Fibroblast of skin of right biceps (primary cell): ENCODE results near the gene GPR55.

Source experiments
- DNase-seq: peaks from one replicate; pipeline ENCODE4 v3.0.0-alpha.2; 2013

GPR55 gene

DNA sequence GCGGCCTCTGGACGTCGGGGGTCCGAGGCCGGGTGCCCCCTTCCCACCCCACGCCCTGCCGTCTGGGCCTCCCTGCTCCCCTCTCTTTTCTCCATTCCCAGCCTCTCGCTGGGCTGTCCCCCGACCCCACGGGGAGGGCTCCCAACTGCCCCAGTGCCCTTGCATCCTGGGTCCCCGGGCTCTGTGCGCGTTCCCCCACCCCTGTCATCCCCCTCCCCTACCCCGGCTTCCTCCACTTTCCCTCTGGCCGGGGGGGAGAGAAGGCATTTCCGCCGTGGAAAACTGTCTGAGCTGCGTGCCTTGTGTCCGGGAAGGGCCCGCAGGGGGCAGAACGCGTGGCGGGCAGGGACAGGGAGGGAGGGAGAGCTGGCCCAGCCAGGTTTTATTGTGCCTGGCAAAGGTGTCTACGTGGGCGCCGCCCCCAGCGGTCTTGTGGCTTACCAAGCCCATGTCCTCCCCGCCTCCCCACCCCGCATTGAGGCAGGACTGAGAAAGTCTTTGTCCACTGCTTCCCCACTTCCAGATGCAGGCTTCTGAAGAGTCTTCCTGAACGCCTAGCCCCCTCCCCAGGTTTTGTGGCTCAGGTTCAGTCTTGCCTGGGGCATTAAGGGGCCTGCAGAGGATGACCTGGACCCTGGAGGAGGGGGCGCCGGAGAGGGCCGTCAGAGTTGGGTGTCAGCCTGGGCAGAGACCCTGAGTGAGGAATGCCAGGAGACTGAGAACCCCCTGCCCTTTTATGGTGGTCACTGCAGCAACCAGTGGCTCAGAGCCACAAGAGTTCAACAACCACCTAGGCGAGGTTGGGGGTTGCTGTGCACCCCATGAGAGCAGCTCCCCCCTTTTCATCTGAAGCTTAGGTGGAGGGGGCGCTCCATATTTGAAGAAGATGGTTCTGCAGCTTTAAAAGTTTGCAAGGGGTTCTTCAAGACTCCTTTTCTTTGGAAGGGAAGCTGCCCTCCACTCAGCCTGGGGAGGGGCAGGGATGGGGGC is 59.0 kb downstream of the GPR55 start:
- peak; percentile 45 for DNase-seq

DNA sequence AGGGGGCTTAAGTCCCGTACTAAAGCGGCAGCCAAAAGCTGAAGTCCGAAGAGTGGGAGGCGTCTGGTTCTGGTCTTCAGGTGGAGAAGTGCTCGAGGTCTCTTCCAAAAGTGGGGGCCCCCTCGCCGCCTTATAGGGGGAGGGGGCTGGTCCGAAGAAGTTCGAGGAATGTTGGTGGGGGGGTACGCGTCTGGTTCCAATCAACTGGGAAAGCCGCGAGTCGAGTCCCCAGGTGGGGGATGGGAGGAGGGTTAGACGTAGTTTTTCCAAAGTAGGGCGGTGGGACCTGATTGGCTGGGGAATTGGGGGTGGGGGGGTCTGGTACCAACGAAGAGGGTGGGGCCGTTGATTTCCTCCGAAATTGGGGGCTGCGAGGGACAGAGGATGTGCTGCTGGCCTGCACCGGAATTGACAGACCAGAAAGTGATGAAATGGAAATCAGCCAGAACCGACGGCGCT is 59.7 kb downstream of the GPR55 start:
- DNase-seq = peak; percentile 41

- peak; percentile 76 for DNase-seq
These were observed 60.3 kb downstream of the GPR55 start, which contains the start of gene ITM2C for GRCh38 chr2:230864605-230865306. Gene ITM2C, plus strand, starts transcription at chr2:230864942. Its CDS starts 84 bp downstream, at chr2:230865026.

DNA sequence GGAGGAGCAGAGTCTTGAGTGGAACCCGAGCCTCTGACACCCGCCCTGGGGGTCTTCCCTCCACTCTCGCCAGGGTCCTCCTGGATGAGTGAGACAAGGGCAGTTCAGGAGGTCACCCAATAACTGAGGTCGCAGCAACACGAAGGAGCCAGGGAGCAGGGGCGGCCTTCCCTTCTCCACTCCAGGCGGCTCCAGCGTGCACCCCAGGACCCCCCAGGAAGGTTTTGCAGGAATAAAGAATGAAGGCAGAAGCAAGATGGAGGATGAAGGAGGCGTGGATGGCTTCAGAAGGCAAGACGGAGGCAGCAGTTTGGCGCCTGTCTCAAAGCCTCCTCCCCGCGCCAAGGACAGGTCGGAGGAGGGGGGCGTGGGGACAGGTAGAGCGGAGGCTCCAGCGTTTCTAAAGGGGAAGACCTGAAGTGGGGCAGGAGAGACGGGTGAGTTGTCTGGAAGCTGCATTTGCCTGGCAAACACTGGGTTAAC is 60.9 kb downstream of the GPR55 start:
- DNase-seq = no peak

- DNase-seq = no peak
These were observed 61.5 kb downstream of the GPR55 start for GRCh38 chr2:230863442-230864121.

DNA sequence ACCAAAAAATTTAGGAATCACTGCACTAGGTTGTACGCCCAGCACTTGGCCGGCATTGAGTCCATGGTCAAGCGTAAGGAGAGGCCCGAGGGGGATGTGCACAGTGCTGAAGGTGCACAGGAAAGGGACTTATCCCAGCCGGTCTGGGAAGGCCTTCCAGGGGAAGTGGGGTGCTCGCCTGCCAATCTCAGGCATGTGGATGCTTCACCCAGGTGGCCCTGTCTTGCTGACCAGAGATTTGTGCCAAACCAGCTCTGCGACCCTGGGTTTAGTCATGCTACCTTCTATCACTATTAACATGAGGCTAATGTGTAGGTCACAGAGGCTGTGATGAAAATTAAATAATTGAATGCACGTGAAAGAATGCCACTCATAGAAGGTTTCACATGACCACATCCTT is 62.0 kb downstream of the GPR55 start:
- DNase-seq = no peak

GRCh38 chr2:230862292-230862691 is 62.8 kb downstream of the GPR55 start:
- DNase-seq = no peak

GRCh38 chr2:230861552-230862255 is 63.3 kb downstream of the GPR55 start:
- DNase-seq = no peak
